ENCODE measurements around the gene CEL.

The CEL gene

GRCh38 chr9:133115604-133116345, 54.0 kb downstream of the CEL start:
- Histone ChIP-seq H3K9ac (ENCODE audit: low read length) (peak overlapping the region; percentile 56; the same call in 1 of the 2 replicates), H4K20me1 (ENCODE audit: insufficient read depth, low read length) (peaks cover 29% of the 10 kb centered on the region), H3K27me3 (ENCODE audit: low read depth, low read length) (no peaks in the 10 kb centered on the region), H3K79me2 (ENCODE audit: low read length) (no peaks in the 10 kb centered on the region; the same call in 1 of the 2 replicates), H3K27ac (ENCODE audit: low read length) (peak overlapping the region; percentile 47), H3K36me3 (replicated peaks; ENCODE audit: low read depth, low read length) (no peaks in the 10 kb centered on the region), H2AFZ (ENCODE audit: low read depth, low read length) (no peak overlapping the region), H3K4me1 (ENCODE audit: low read length) (peaks cover 49% of the 10 kb centered on the region), H3K4me2 (ENCODE audit: low read length) (peak overlapping the region; percentile 83), H3K9me3 (ENCODE audit: insufficient read depth, low read length) (no peaks in the 10 kb centered on the region), H3K4me3 (ENCODE audit: low read length) (peak overlapping the region; percentile 72)
- no peak for TF ChIP-seq CTCF (IDR thresholded peaks at IDR 0.05; ENCODE audit: low read depth, low read length)
- no peak for TF ChIP-seq EZH2phosphoT487 (IDR thresholded peaks at IDR 0.05; ENCODE audit: low read depth)

- Histone ChIP-seq H3K4me3 (ENCODE audit: low read length) (peak overlapping the region; percentile 72), H3K27ac (ENCODE audit: low read length) (no peak overlapping the region), H3K9me3 (ENCODE audit: insufficient read depth, low read length) (no peaks in the 10 kb centered on the region), H3K4me1 (ENCODE audit: low read length) (peaks cover 52% of the 10 kb centered on the region), H4K20me1 (ENCODE audit: insufficient read depth, low read length) (peaks cover 29% of the 10 kb centered on the region), H3K27me3 (ENCODE audit: low read depth, low read length) (no peaks in the 10 kb centered on the region), H3K9ac (ENCODE audit: low read length) (peak overlapping the region; percentile 56; the same call in 1 of the 2 replicates), H3K36me3 (replicated peaks; ENCODE audit: low read depth, low read length) (no peaks in the 10 kb centered on the region), H2AFZ (ENCODE audit: low read depth, low read length) (no peak overlapping the region), H3K79me2 (ENCODE audit: low read length) (no peaks in the 10 kb centered on the region; the same call in 1 of the 2 replicates), H3K4me2 (ENCODE audit: low read length) (peak overlapping the region; percentile 83)
- TF ChIP-seq EZH2phosphoT487 (IDR thresholded peaks at IDR 0.05; ENCODE audit: low read depth) = no peak
- no peak for TF ChIP-seq CTCF (IDR thresholded peaks at IDR 0.05; ENCODE audit: low read depth, low read length)
Observed at GRCh38 chr9:133116346-133117231, 54.8 kb downstream of the CEL start.

DNA sequence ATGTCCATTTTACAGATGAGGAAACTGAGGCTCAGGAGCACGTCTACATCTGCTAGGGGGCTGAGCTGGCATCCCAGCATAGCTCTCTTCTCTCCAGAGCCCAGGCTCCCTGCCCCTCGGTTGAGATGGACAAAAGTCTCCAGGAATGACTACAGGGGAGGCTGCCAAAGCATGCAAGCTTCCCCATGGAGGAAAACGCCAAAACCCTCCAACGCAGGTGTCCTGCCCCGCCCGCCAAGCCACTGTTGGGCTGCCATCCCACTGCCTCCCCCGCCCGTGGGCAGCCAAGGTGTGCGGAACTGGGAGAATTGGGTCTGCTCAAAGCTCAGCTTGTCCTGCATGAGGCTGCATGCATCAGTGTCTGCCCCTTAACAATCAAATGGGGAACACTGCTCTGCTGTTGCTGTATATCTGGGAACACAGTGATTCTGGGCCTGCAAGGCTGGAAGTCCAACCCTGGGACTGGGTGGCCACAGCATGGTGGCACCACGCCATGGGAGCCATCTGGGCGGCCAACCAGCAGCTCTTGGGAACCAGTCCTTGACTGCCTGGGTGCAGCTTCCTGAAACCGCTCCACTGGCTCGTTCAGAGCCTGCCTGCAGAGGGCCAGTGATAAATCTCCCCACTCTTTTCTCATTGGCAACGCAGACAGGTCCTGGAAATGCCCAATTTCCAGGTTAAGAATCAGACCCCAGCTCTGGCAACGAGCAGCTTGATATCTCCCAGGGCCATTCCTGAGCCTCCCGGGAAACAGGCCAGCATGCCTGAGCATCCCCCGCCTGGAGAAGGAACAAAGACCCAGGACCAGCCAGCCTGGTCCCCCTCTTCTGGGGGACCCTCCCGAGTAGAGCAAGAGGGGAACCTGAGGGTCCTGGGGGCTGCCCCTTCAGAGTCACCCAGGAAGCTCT, 55.7 kb downstream of the CEL start:
- H3K79me2 ChIP-seq (ENCODE audit: low read length) = no peaks in the 10 kb centered on the region; the same call in 1 of the 2 replicates
- no peak overlapping the region for H3K4me2 ChIP-seq (ENCODE audit: low read length)
- H3K4me1 ChIP-seq (ENCODE audit: low read length) = peaks cover 58% of the 10 kb centered on the region

More for the DNA sequence above, 55.7 kb downstream of the CEL start:
- Histone ChIP-seq H4K20me1 (ENCODE audit: insufficient read depth, low read length) (peaks cover 38% of the 10 kb centered on the region), H3K27ac (ENCODE audit: low read length) (no peak overlapping the region), H2AFZ (ENCODE audit: low read depth, low read length) (no peak overlapping the region), H3K4me3 (ENCODE audit: low read length) (no peak overlapping the region), H3K36me3 (replicated peaks; ENCODE audit: low read depth, low read length) (no peaks in the 10 kb centered on the region), H3K9me3 (ENCODE audit: insufficient read depth, low read length) (no peaks in the 10 kb centered on the region), H3K27me3 (ENCODE audit: low read depth, low read length) (no peaks in the 10 kb centered on the region), H3K9ac (ENCODE audit: low read length) (no peak overlapping the region)
- TF ChIP-seq CTCF (IDR thresholded peaks at IDR 0.05; ENCODE audit: low read depth, low read length) (no peak), EZH2phosphoT487 (IDR thresholded peaks at IDR 0.05; ENCODE audit: low read depth) (no peak)
